DOHH2 (cell line): ENCODE measurements around the gene MARK3.

Source experiments
- H3F3A ChIP-seq: fragments of 200-600 bp; sonication (generic), shearing (Covaris generic); 2 replicates; pipeline ENCODE4 v1.6.0; 2016; ENCODE audit warnings: antibody characterized with exemption, mild to moderate bottlenecking; ENCODE audit not compliant: control insufficient read depth, insufficient read depth
- H3K27ac ChIP-seq: fragments of 200-600 bp; sonication (generic); 2 replicates; pipeline ENCODE4 v1.5.1; 2014; ENCODE audit warnings: low read depth, mild to moderate bottlenecking, low read length, moderate library complexity
- H3K27me3 ChIP-seq: fragments of 200-600 bp; sonication (generic); 2 replicates; pipeline ENCODE4 v1.6.1; 2014; ENCODE audit warnings: mild to moderate bottlenecking, low read length, mixed read lengths; ENCODE audit not compliant: control insufficient read depth
- H3K36me3 ChIP-seq: fragments of 200-600 bp; sonication (generic); 2 replicates; pipeline ENCODE4 v1.6.1; 2014; ENCODE audit warnings: mild to moderate bottlenecking, low read length, moderate library complexity, mixed read lengths; ENCODE audit not compliant: control insufficient read depth
- H3K4me1 ChIP-seq: fragments of 200-600 bp; sonication (generic); 2 replicates; pipeline ENCODE4 v1.6.1; 2014; ENCODE audit warnings: mild to moderate bottlenecking, low read length, mixed read lengths; ENCODE audit not compliant: control insufficient read depth
- H3K4me2 ChIP-seq: fragments of 200-600 bp; sonication (generic); 2 replicates; pipeline ENCODE4 v1.6.0; 2014; ENCODE audit warnings: mild to moderate bottlenecking, low read length, moderate library complexity
- H3K4me3 ChIP-seq: fragments of 200-600 bp; sonication (generic); 2 replicates; pipeline ENCODE4 v1.5.1; 2014; ENCODE audit warnings: mild to moderate bottlenecking, low read length, mixed read lengths
- H3K79me2 ChIP-seq: fragments of 200-600 bp; sonication (generic); 2 replicates; pipeline ENCODE4 v1.6.1; 2014; ENCODE audit warnings: mild to moderate bottlenecking, low read length, mixed read lengths; ENCODE audit not compliant: control insufficient read depth
- H3K9me2 ChIP-seq: fragments of 200-600 bp; sonication (generic); replicated peaks from 2 replicates; pipeline ENCODE4 v1.6.1; 2014; ENCODE audit warnings: mild to moderate bottlenecking, low read length, mixed read lengths; ENCODE audit not compliant: control insufficient read depth
- H3K9me3 ChIP-seq: fragments of 200-600 bp; sonication (generic); 2 replicates; pipeline ENCODE4 v1.6.1; 2014; ENCODE audit warnings: antibody characterized with exemption, low read length, mixed read lengths; ENCODE audit not compliant: control insufficient read depth, insufficient read depth
- H4K20me1 ChIP-seq: fragments of 200-600 bp; sonication (generic); 2 replicates; pipeline ENCODE4 v1.6.0; 2014; ENCODE audit warnings: low read depth, mild to moderate bottlenecking, antibody characterized with exemption, low read length, moderate library complexity; ENCODE audit not compliant: control insufficient read depth, insufficient read depth
- CTCF ChIP-seq: fragments of 200-600 bp; sonication (generic); IDR thresholded peaks from one replicate; pipeline ENCODE4 v1.5.1; 2014; ENCODE audit warnings: antibody characterized with exemption, mild to moderate bottlenecking, low read depth, low read length; ENCODE audit not compliant: poor library complexity, severe bottlenecking
- EZH2phosphoT487 ChIP-seq: fragments of 200-600 bp; sonication (generic); IDR thresholded peaks from 2 replicates; pipeline ENCODE4 v1.6.1; 2017; ENCODE audit warnings: borderline replicate concordance, mild to moderate bottlenecking, antibody characterized with exemption, low read length, moderate library complexity, mixed read lengths

MARK3 gene

GRCh38 chr14:103542605-103543088, 157.4 kb downstream of the MARK3 start:
- H3K27ac ChIP-seq = no peak overlapping the region
- no peaks in the 10 kb centered on the region for H3F3A ChIP-seq
- peaks cover 4% of the 10 kb centered on the region for H3K27me3 ChIP-seq
- peaks cover 7% of the 10 kb centered on the region for H3K4me1 ChIP-seq
- no peak overlapping the region for H3K4me2 ChIP-seq
- no peaks in the 10 kb centered on the region for H3K79me2 ChIP-seq
- no peaks in the 10 kb centered on the region for H3K9me3 ChIP-seq
- TF ChIP-seq EZH2phosphoT487 (no peak), CTCF (no peak)
- no peak overlapping the region for H3K4me3 ChIP-seq
- no peaks in the 10 kb centered on the region for H3K9me2 ChIP-seq
- no peaks in the 10 kb centered on the region for H3K36me3 ChIP-seq
- H4K20me1 ChIP-seq = no peaks in the 10 kb centered on the region

- no peak for TF ChIP-seq EZH2phosphoT487
- TF ChIP-seq CTCF = no peak
- Histone ChIP-seq H3K27ac (no peak overlapping the region), H3K4me2 (no peak overlapping the region), H3K9me2 (no peaks in the 10 kb centered on the region), H3K4me3 (no peak overlapping the region), H4K20me1 (no peaks in the 10 kb centered on the region), H3K4me1 (peaks cover 7% of the 10 kb centered on the region), H3K36me3 (no peaks in the 10 kb centered on the region), H3K27me3 (peaks cover 4% of the 10 kb centered on the region), H3F3A (no peaks in the 10 kb centered on the region), H3K79me2 (no peaks in the 10 kb centered on the region), H3K9me3 (no peaks in the 10 kb centered on the region)
Observed at GRCh38 chr14:103543140-103543539, 157.9 kb downstream of the MARK3 start.

- no peaks in the 10 kb centered on the region for H3K9me3 ChIP-seq
Observed at GRCh38 chr14:103543721-103544387, 158.6 kb downstream of the MARK3 start.

More at GRCh38 chr14:103543721-103544387, 158.6 kb downstream of the MARK3 start:
- no peaks in the 10 kb centered on the region for H3F3A ChIP-seq
- no peaks in the 10 kb centered on the region for H4K20me1 ChIP-seq
- H3K79me2 ChIP-seq = no peaks in the 10 kb centered on the region
- peaks cover 7% of the 10 kb centered on the region for H3K4me1 ChIP-seq
- H3K4me2 ChIP-seq = no peak overlapping the region
- H3K36me3 ChIP-seq = no peaks in the 10 kb centered on the region
- no peaks in the 10 kb centered on the region for H3K9me2 ChIP-seq
- TF ChIP-seq CTCF = no peak
- no peak for TF ChIP-seq EZH2phosphoT487
- H3K4me3 ChIP-seq = no peak overlapping the region
- H3K27me3 ChIP-seq = peaks cover 4% of the 10 kb centered on the region
- H3K27ac ChIP-seq = no peak overlapping the region
